Sigmoid colon (tissue), 7 donors: ENCODE results near the gene SLC9A7. TPM values are rescaled to one million over a fixed set of nuclear protein-coding genes. Genes with fewer than 3 reads are reported as not detected.
A peak's percentile ranks its signal among the peaks of the same experiment; 100 is the strongest.

ENCODE experiments used
- DNase-seq: peaks from one replicate; pipeline ENCODE4 v3.0.0-alpha.2; 2019
- H3K27ac ChIP-seq, 4 donors: fragments of 200-600 bp; sonication (generic); one replicate each; pipeline ENCODE4 v1.5.1; 2016 to 2019; ENCODE audit warnings: mild to moderate bottlenecking in 1 of 4
- H3K27me3 ChIP-seq, 3 donors: fragments of 200-600 bp; sonication (generic); one replicate each; pipeline ENCODE4 v1.5.1; 2019; ENCODE audit warnings: mild to moderate bottlenecking in 1 of 3
- H3K36me3 ChIP-seq, 4 donors: fragments of 200-600 bp; sonication (generic); one replicate each; pipeline ENCODE4 v1.5.1; 2016 to 2019
- H3K4me1 ChIP-seq, 4 donors: fragments of 200-600 bp; sonication (generic); one replicate each; pipeline ENCODE4 v1.5.1; 2017 to 2019
- H3K4me3 ChIP-seq, 4 donors: fragments of 200-600 bp; sonication (generic); one replicate each; pipeline ENCODE4 v1.5.1; 2017 to 2019; ENCODE audit warnings: mild to moderate bottlenecking in 2 of 4, moderate library complexity in 1 of 4
- H3K9me3 ChIP-seq, 4 donors: fragments of 200-600 bp in 3 of 4; sonication (generic) in 3 of 4; one replicate each; pipeline versions ENCODE4 v1.5.1 to v1.6.1; 2013 to 2019
- CTCF ChIP-seq, 4 experiments: fragments of 450-650 bp in 3 of 4; fragments of 200-600 bp in 1 of 4; IDR thresholded peaks; one replicate each; pipeline ENCODE4 v1.5.1; 2016 to 2019; ENCODE audit warnings: antibody characterized with exemption in 4 of 4, mild to moderate bottlenecking in 3 of 4, moderate library complexity in 2 of 4
- EP300 ChIP-seq, 4 donors: sonication (generic); formaldehyde crosslinking; IDR thresholded peaks; one replicate each; pipeline ENCODE4 v1.6.1; 2017; ENCODE audit warnings: antibody characterized with exemption in 4 of 4
- POLR2A ChIP-seq, 2 donors: fragments of 450-650 bp; IDR thresholded peaks; one replicate each; pipeline ENCODE4 v1.6.1; 2016; ENCODE audit warnings: antibody characterized with exemption in 2 of 2, mild to moderate bottlenecking in 2 of 2, moderate library complexity in 2 of 2
- POLR2AphosphoS5 ChIP-seq, 4 donors: sonication (generic); formaldehyde crosslinking; IDR thresholded peaks; one replicate each; pipeline ENCODE4 v1.6.1; 2017; ENCODE audit warnings: antibody characterized with exemption in 4 of 4
- WGBS, 2 donors: extraction: QIAGEN DNeasy Blood & Tissue Kit; methylation state at CpG; one replicate each; pipeline ENCODE4 v1.1.7; 2013; 5-methylcytosine and 5-hydroxymethylcytosine counted together
- intact Hi-C: fragments of 100-400 bp; cut with DNase I; formaldehyde crosslinking; loops from one replicate; pipeline ENCODE4 v1.15.1; 2023
- polyA plus RNA-seq, 3 donors: library from polyadenylated mRNA; stranded (reverse); fragments of 200-250 nt; gene quantifications; one replicate each; pipeline ENCODE4 v1.2.3, GENCODE V29; 2013
- total RNA-seq, 4 donors: library from RNA; depleted of rRNA; stranded (reverse); fragments of >200 nt; gene quantifications; one replicate each; pipeline ENCODE4 v1.1.0, GENCODE V29; 2016
- donor health status: healthy with polysubstance abuse.
- donor health status: Bipolar disorder and iron deficiency.
- donor health status: healthy.

The SLC9A7 gene
- total and polyA plus RNA-seq, 7 donors: under 0.01 to 8.8 (median 2.9) TPM

- Histone ChIP-seq H3K27ac (no peak overlapping the region), H3K9me3 (no peaks in the 10 kb centered on the region), H3K27me3 (peaks cover 0 to 8% (median 0%) of the 10 kb centered on the region in 3 donors), H3K36me3 (no peaks in the 10 kb centered on the region), H3K4me1 (peaks cover 0 to 13% (median 7%) of the 10 kb centered on the region in 4 donors), H3K4me3 (no peak overlapping the region)
- DNase-seq: no peak
- TF ChIP-seq EP300 (IDR thresholded peaks at IDR 0.05) (no peak), POLR2A (IDR thresholded peaks at IDR 0.05) (no peak), CTCF (IDR thresholded peaks at IDR 0.05) (no peak), POLR2AphosphoS5 (IDR thresholded peaks at IDR 0.05) (no peak)
- intact Hi-C loops: no loop called here
- 80 to 81% methylated on average over 10 of the region's 10 CpGs for WGBS, 2 donors
Observed at GRCh38 chrX:46571423-46572339, 187.2 kb downstream of the SLC9A7 start.

- no peaks in the 10 kb centered on the region for H3K9me3 ChIP-seq
- intact Hi-C loops: no loop called here
- no peaks in the 10 kb centered on the region for H3K27me3 ChIP-seq
- no peaks in the 10 kb centered on the region for H3K36me3 ChIP-seq
- H3K4me3 ChIP-seq: no peak overlapping the region
- peaks cover 0 to 5% (median 2%) of the 10 kb centered on the region in 4 donors for H3K4me1 ChIP-seq
- no peak overlapping the region for H3K27ac ChIP-seq
- no peak for DNase-seq
- TF ChIP-seq EP300 (IDR thresholded peaks at IDR 0.05): no peak
- TF ChIP-seq POLR2AphosphoS5 (IDR thresholded peaks at IDR 0.05): no peak
- no peak for TF ChIP-seq POLR2A (IDR thresholded peaks at IDR 0.05)
- TF ChIP-seq CTCF (IDR thresholded peaks at IDR 0.05): no peak
Observed at GRCh38 chrX:46569621-46570020, 189.3 kb downstream of the SLC9A7 start.

- TF ChIP-seq POLR2AphosphoS5 (IDR thresholded peaks at IDR 0.05): no peak
- TF ChIP-seq EP300 (IDR thresholded peaks at IDR 0.05): no peak
- intact Hi-C loops: no loop called here
- Histone ChIP-seq H3K4me1 (no peaks in the 10 kb centered on the region), H3K36me3 (no peaks in the 10 kb centered on the region), H3K9me3 (no peaks in the 10 kb centered on the region), H3K27ac (no peak overlapping the region), H3K27me3 (no peaks in the 10 kb centered on the region), H3K4me3 (no peak overlapping the region)
- no peak for DNase-seq
Observed at GRCh38 chrX:46567388-46567787, 191.5 kb downstream of the SLC9A7 start.

GRCh38 chrX:46561824-46562657 lies 196.9 kb downstream of the SLC9A7 start:
- peak overlapping the region in 2 of 4 donors; percentile 22 to 23 for H3K27ac ChIP-seq
- TF ChIP-seq POLR2A (IDR thresholded peaks at IDR 0.05) (no peak), CTCF (IDR thresholded peaks at IDR 0.05) (no peak), EP300 (IDR thresholded peaks at IDR 0.05) (no peak), POLR2AphosphoS5 (IDR thresholded peaks at IDR 0.05) (no peak)
- intact Hi-C loops: no loop called here

DNA sequence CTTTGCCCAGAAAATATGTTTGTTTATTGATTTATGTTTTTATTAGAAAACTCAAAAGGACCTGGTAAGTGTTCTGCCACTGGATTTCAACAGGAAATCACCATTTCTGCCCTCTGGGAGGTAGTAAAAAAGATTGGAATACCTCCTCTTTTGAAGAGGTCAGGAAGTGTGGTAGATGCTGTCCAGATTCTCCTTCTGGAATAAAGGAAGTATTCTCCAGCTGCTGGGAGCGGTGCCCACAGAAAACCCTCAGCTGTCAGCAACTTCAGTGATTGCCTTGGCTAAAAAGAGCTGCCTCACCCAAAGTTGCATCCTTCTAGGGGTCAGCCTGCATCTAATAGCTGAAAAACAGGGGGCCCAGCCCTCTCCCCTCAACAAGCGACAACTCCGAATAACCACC lies 199.9 kb downstream of the SLC9A7 start:
- H3K36me3 ChIP-seq: no peaks in the 10 kb centered on the region
- no peak overlapping the region for H3K27ac ChIP-seq
- no peak for DNase-seq
- intact Hi-C loops: loop anchor here (10.0 kb wide), 1 partner anchor 126 kb away; no protein-coding TSS in a partner anchor
- TF ChIP-seq CTCF (IDR thresholded peaks at IDR 0.05) (no peak), EP300 (IDR thresholded peaks at IDR 0.05) (no peak), POLR2AphosphoS5 (IDR thresholded peaks at IDR 0.05) (no peak), POLR2A (IDR thresholded peaks at IDR 0.05) (no peak)
- 90 to 98% methylated on average over 3 of the region's 3 CpGs for WGBS, 2 donors
- H3K4me1 ChIP-seq: no peaks in the 10 kb centered on the region
- H3K4me3 ChIP-seq: no peak overlapping the region
- H3K9me3 ChIP-seq: no peaks in the 10 kb centered on the region
- no peaks in the 10 kb centered on the region for H3K27me3 ChIP-seq

More at GRCh38 chrX:46561824-46562657, 196.9 kb downstream of the SLC9A7 start:
- no peaks in the 10 kb centered on the region for H3K36me3 ChIP-seq
- no peaks in the 10 kb centered on the region for H3K4me1 ChIP-seq
- no peaks in the 10 kb centered on the region for H3K9me3 ChIP-seq
- H3K4me3 ChIP-seq: no peak overlapping the region
- no peaks in the 10 kb centered on the region for H3K27me3 ChIP-seq
- no peak for DNase-seq
- WGBS, 2 donors: 58 to 66% methylated on average over 6 of the region's 6 CpGs
